GM19099 (cell line): ENCODE results near the gene DUOX2.

Experiments
- POLR2A ChIP-seq: IDR thresholded peaks from 3 replicates; pipeline ENCODE4 v1.6.1; 2011; ENCODE audit warnings: low read depth; ENCODE audit not compliant: insufficient read length; ENCODE audit errors: extremely low read depth

DUOX2 gene

DNA sequence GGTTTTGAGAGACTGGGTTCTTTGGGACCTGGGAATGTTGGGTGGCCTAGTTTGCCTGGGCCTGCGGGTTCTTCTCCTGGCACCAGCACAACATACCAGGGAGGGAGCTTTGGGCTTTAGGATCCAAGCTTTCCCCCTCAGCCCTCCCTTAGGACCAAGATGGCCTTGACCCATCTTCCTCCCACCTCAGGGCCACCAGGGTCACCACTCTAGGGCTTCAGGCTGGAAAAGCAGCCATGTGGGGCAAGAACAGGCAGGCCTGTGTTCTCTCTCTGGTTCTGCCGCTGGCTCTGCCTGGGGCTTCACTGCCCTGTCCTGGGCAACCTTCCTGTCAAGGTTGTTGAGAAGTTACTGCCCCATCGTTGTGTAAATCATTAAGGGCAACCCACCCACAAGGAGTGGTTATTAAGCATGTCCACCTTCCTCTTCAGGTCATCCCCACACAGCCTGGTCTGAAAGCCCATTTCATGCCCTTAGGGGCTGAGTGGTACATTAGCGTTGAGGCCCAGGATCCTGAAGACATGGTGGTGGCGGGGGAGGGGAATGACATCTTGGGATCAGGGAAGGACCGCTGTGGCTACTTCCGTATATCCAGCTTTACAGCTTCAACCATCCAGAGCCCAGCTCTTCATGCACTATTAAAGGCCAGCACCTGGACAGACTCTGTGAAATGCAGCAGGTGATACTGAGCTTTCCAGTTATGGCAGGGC is 16.5 kb upstream of the DUOX2 start:
- TF ChIP-seq POLR2A, result no peak

DNA sequence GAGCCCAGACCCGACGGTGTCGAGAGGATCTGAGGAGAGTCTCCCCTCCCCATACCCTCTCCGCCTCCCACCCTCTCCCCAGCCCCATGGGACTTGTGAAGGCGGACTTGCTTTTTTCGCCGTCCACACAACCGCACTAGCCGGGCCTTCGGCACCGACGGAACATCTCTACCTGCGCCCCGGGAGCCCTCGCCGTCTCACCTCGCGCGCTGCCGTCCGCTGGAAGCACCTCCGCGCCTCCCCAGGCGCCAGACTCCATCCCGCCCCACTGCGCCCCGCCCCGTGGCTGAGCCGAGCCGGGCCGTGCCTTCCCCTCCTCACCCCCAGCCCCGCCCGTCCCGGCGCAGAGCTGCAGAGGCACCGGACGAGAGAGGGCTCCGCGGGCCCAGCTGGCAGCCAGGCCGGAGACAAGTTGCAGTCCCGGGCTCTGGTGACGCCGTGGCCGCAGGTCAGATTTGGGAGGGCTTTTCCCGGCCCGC is 15.7 kb upstream of the DUOX2 start, which contains the start of the genes DUOX1 and DUOXA1:
TSS of gene DUOX1 (plus strand) at position 344 of the 479 bp plus-strand sequence. CDS start 1,973 bp downstream, outside the sequence.
TSS of gene DUOXA1 (minus strand) at position 229 of the 479 bp plus-strand sequence. CDS start 6,865 bp downstream, outside the sequence.
- no peak for TF ChIP-seq POLR2A

DNA sequence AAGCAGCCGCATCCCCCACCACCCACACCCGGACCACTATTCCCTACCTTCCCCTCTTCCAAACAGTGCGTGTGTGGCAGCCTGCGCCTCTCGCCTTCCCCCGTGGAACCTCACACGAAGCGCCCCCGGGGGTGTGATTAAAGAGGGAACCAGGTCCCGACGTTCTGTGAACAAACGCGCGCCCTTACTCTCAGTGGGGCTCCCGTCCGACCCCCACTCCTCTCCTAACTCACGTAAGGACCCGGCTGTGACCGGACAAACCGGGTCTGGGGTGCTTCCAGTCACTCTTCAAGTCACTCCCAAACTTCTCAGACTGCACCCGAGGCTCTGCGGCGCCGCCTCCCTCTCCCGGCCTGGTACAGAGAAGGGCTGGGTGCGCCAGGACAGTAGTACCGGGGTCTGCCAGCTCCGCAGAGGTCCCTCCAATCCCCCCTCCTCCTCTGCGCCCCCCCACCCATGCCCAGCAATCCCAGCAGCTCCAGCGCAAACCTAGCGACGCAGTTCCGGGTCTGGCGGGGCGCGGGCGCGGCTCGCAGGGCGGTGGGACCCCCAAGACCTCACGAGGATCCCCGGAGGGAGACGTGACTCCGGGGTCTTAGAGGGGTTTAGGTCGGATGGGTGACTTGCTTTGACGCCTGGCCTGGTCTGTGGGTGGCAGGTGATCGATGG is 15.1 kb upstream of the DUOX2 start:
- no peak for TF ChIP-seq POLR2A

DNA sequence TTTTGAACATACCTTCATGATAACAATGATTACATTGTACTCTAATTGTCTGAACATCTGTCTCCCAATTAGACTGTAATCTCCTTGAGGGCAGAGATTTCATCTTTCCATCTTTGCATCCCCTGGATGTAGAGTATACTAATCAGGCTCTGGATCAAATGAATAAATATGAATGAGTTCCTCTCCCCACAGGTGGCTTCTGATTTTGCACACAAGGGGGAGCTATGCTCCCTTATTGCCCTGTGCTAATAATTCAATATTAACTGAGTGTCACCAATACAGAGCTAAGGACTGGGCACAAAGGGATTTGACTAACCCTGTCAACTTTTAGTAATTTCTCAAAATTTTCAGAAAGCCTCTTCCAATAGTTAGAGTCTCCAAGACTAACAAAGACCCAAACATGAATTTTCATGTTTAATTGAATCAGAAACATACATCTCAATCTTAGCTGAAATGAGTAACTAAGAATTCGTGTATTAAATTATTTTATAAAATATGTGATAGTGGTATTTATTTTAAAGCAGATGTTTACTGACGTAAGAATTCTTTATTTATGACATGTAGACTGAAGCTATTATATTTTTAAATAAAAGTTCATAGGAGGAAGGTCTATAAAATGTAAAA is 12.7 kb upstream of the DUOX2 start:
- no peak for TF ChIP-seq POLR2A

GRCh38 chr15:45123397-45123796 is 9.4 kb upstream of the DUOX2 start:
- TF ChIP-seq POLR2A, result no peak

GRCh38 chr15:45122719-45123118 is 8.7 kb upstream of the DUOX2 start:
- no peak for TF ChIP-seq POLR2A

DNA sequence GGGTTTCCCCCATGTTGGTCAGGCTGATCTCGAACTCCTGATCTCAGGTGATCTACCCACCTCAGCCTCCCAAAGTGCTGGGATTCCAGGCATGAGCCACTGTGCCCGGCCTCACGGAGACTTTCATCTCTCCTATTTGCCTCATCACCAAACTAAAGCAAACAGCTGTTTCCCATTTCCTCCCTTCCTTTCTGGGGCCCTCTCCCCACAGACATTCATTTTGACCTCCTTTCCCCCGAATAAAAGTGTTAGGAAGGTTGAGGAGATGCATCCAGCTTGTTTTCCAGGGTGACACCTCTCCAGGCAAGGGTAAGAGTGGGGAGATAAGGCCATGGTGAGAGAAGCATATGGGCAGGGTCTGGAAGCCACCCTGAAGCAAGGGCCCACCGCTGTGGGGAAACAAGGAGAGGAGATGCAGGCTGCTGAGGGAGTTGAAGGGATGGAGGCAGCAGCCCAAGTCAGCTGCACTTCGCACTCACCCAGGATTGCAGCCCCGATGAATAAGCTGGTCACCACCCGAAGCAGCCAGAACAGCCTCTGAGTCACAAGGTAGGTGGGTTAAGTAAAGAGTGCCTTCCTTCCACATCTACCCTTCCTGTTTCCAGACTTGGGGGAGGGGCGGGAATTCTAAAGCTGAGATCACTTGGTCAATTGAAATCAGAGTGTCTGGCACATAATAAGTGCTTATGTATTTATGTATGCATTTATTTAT is 7.9 kb upstream of the DUOX2 start:
- no peak for TF ChIP-seq POLR2A

DNA sequence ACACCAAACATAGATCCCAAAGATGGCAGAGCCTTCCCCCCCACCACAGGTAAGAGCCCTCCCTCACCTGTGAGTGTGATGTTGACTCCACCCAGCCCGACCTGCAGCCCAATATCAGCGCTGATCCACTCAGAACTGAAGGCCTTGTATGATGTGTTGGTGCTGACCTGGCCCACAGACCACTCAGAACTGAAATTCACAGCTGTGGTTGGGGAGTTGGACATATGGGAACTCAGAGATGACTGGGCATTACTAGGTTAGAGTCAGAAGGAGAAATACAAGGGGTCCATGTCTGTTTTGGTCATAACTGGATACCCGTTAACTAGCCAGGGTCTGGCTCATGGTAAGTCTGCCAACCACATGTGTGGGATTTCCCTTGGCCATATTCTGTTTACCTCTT is 7.0 kb upstream of the DUOX2 start:
- TF ChIP-seq POLR2A, result no peak

GRCh38 chr15:45120081-45120972 is 6.4 kb upstream of the DUOX2 start:
- TF ChIP-seq POLR2A, result no peak

GRCh38 chr15:45118996-45119395 is 5.0 kb upstream of the DUOX2 start:
- no peak for TF ChIP-seq POLR2A

DNA sequence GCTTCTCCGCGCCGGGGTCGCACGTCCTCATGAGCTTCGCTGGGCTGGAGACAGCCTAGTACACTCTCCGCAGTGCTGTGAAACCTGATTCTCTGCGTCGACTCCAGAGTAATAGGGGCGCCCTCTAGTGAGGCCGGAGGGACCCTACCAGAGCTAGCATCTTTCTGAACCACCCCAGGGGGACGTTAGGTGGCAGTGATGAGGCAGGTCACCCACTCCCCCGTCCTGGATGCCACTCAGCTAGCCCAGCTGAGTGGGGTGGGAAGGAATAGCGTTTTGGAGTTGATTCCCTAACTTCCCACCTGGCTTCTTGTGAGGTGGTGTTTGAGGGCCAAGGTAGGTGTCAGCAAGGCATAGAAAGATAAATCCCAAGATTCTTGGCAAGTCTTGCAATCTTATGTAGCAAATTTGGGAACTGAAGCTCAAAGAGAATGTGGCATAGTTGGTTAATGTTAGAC is 4.2 kb upstream of the DUOX2 start:
- TF ChIP-seq POLR2A, result no peak

- TF ChIP-seq POLR2A, result no peak
These were observed 3.5 kb upstream of the DUOX2 start for GRCh38 chr15:45117308-45118130.
